ENCODE measurements around the gene ZBTB34.

ZBTB34 gene

DNA sequence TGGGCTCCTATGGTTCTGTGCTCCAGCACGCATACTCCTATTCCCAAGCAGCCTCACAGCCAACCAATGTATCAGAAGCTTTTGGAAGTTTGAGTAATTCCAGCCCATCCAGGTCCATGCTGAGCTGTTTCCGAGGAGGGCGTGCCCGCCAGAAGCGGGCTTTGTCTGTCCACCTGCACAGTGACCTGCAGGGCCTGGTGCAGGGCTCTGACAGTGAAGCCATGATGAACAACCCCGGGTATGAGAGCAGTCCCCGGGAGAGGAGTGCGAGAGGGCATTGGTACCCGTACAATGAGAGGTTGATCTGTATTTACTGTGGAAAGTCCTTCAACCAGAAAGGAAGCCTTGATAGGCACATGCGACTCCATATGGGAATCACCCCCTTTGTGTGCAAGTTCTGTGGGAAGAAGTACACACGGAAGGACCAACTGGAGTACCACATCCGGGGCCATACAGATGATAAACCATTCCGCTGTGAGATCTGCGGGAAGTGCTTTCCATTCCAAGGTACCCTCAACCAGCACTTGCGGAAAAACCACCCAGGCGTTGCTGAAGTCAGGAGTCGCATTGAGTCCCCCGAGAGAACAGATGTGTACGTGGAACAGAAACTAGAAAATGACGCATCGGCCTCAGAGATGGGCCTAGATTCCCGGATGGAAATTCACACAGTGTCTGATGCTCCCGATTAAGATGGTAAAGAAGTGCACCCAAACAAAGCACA is 19.9 kb downstream of the ZBTB34 start:
- DNase-seq, result no peak

DNA sequence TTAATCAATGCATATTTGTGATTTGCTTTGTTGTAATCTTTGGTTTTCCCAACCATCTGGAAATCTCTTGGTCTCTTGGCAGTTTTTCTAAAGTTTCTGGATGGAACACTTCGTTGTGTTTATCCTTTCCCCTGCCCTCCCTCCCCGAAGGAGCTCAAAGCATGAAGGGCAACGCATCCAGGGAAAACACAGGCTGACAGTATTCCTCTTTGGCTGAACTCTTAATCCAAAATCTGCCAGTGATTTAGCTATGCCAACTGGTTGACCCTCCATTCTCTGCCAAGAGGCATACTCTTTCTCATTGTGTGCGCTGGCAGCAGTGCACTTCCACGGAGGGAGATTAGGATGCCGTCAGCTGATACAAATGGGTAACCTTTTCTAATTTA is 20.5 kb downstream of the ZBTB34 start:
- no peak for DNase-seq

DNA sequence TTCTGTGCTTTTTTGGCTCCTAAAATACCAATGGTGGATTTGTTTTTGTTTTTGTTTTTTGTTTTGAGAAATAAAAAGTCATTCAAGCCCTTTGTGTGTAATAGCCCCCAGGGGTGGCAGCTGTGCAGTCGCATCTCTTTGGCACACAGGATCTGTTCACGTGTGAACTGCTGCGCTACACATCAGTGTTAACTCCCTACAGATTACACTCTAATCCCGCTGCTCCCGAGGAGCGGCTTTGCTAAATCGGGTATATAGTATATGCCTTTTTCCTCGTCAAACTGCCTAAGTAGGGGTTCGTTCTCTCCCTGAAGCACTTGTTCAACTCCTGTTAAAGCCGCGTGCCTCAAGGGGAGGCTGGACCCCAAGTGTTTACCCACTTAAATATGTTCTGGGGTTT is 22.3 kb downstream of the ZBTB34 start:
- no peak for DNase-seq

DNA sequence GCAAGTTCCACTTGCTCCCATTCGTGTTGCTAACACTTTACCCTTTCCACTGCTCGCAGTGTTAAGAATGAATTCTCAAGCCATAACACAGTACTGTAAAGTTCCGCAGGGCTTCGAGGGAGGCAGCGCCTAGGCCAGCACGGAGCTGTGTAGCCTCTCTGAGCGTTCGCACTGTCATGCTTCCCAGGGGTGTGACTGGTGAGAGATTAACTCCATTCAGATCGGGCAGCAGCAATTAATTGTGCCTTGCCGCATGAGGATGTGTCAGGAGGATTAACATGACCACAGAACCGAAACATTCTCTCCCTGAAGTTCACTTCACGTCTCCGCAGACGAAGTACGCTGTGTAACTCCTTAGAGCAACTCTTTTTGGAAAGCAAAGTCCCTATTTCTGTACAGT is 23.2 kb downstream of the ZBTB34 start:
- DNase-seq, result no peak

DNA sequence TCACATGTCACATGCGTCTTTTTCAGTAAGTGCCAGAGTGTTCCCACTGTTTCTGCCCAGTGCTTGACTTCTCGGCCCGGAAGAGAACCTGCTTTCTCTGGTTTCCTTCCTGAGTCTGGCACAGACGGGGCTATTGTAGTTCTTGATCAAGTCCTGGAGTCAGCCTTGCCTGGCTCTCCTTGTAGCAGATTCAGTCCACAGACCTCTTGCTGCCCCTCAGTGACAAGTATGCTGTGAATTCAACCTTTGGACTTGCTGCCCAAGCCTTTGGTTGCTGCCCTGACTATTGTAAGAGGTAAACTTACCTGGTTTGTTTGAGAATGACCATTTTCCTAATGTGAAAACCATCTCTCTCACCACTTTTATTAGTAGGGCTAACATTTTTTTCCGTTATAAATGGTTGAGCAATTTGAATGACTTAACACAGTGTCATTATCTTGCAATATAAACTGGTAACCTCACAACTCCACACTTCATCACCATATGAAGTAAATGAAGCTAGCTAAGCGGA is 24.7 kb downstream of the ZBTB34 start:
- DNase-seq, result no peak

DNA sequence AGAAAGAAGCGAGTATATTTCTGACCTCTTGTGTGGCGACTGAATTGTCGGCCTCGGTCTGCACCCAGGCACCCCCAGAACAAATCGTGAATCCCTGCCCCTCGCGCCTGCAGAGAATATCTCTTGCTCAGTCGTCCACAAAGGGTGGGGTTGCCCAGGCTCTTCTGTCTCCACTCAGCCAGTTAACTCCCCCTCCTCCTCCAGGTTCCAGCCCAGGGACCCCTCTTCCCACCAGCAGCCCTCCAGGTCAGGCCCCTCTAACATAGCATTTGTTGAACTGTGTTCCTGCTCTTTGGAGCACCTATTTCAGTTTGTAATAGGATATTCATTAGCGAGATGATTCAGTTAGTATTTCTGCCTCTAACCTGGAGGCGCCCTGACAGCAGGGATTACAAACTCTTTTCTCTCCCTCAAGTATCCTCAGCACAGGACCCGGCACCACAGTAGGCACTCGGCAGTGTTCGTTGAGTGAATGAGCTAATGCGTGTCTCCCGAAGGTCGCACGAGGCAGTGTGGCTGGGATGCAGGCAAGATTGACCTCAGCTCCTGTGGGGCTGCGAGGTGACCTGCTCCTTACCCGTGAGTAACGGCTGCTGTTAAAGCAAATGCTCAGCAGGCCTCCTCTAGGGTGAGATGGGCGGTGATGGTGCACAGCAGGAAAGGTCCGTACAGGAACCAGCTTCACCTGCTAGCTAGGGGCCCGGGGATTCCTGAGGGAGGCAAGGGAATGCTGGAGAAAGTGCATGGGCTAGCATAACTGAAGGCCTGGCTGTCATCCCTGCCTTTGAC is 25.8 kb downstream of the ZBTB34 start:
- DNase-seq, result no peak

DNA sequence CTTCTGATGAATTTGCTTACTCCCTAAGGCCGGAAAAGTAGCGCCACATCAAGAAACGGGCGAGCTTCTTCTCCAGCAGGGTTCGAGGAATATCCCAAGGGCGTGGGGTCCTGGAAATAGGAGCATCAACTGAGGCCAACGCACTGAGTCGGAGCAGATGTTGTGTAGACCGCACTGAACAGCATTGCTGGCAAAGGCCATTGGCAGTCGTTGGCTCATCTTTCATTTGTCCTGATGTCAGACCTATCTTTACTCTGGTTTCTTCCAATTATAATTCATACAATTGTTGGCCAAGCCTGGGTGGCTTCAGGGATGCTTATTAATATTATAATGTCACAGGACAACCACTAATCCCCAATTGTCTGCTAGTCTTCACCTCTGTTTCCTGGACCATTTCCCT is 26.5 kb downstream of the ZBTB34 start:
- DNase-seq, result no peak

DNA sequence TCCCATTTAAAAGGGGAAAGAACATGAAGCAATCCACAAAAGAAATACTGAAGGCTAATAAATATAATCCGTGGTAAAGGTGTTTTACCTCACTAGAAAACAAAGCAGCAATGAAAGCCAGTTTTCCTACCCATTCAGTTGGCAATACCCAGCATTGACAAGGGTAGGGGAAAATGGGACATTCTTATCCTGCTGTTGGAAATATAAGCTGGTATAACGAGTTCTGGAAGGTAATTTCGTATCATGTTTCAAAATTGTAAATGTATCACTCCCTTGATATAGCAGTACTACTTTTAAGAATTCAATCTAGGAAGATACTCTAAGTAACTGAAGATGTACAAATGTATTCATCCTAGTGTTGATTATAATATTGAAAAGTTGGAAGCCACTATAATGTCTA is 31.2 kb downstream of the ZBTB34 start:
- no peak for DNase-seq

DNA sequence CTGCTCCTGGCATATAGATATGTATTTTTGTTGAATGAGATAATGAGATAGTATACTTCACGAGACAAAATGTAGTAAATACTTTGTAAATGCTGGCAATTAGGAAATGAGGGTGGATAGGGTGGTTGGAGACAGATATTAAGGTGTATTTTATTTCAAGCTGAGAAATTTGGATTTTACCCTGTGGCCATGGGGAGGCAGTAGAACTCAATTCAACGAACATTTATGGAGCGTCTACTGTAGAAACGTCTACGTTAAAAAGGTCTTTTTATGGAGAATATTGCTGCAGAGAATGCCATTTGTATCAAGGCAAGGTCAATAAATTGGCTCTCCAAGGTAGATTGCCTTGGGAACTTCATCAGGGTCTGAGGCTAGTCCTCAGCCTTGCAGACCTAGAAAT is 32.6 kb downstream of the ZBTB34 start:
- no peak for DNase-seq

DNA sequence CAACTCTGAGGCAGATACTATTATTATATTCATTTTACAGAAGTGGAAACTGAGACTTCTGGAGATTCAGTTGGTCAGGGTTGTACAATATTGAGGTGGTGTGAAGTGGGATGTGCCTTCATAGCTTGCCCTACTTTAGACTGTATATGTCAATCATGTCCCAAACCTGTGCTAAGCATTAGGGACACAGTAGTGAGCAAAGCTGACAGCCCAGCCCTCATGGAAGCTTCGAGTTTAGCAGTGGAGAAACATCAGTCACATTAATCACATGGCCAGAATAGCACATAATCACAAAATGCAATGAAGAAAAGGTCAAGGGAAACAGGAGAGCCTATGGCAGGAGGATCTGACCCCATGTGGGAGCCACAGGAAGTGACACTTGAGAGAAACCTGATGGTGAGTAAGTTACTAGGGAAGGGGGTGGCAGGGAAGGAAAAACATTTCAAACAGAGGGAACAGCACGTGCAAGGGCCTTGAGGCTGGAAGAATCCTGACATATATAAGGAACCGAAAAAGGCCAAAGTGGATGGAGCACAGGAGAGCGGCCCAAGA is 33.7 kb downstream of the ZBTB34 start:
- no peak for DNase-seq

DNA sequence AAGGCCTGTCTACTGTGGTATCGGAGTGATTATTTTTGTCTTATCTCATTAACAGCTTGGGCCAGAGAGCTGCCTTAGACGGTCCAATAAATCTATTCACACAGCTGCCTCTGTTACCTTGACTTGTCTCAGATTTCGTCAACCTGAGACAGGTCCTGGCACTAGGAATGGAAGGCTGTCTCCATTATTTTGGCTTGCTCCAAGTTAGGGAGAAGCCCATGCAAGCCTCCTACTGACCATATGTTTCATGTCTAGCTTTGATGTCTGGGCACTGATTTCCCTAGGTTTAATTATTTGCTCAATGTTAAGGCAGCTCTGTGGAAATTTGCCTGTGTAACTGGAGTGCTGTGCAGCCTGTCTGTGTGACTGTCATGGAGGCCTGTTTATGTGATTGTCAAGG is 41.8 kb downstream of the ZBTB34 start:
- DNase-seq, result no peak

DNA sequence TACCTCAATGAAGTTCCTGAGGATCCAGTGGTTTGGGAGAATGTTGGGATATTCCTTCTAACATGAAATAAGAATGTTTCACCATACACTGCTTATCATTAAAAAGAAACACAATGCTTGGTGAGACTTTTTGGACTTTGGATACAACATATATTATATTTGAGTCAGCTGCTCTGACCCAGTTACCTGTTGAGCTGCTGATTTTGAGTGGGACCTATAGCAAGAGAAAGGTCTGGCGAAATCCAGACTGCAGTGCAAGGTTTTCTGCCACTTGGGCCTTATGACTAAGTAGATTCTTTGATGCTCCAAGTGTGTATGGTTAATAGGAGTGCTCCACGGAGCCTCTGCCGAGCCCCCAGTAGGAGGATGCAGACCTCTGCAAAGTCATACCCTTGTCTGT is 44.1 kb downstream of the ZBTB34 start:
- no peak for DNase-seq

DNA sequence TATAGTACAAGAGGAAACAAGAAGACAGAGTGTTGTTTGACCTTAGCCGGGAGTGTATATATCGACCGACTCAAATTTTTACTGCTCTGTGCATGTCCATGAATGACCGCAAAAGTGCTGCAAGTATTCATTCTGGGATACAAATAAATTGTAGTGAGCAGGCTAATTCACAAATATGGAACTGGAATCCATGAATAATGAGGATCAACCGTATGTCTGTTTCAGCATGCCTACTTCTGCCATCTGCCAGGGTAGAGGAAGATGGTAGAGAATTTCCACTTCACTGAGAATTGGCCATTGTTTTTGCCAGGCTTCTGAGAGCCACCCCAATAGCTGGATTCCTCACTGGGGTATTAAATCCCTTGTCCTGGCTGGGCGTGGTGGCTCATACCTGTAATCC is 45.7 kb downstream of the ZBTB34 start:
- DNase-seq, result no peak

DNA sequence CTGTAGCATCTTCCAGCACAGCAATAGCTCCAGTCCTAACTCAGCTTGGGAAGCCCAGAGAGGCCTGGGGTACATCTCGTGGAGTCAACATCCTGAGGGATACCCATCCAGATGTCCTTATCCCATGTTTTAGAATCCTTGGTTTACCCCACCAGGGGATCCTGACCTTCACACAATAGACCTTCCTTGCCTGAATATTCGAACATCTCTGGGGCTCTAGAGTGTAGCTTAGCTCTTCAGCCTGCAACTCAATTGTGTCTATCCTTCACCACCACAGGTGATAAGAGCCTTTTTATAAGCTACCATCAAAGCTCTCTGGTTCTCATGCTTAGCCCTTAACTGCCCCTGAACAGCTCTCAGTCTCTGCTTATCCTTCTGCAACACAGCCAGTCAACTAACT is 46.6 kb downstream of the ZBTB34 start:
- DNase-seq, result no peak

DNA sequence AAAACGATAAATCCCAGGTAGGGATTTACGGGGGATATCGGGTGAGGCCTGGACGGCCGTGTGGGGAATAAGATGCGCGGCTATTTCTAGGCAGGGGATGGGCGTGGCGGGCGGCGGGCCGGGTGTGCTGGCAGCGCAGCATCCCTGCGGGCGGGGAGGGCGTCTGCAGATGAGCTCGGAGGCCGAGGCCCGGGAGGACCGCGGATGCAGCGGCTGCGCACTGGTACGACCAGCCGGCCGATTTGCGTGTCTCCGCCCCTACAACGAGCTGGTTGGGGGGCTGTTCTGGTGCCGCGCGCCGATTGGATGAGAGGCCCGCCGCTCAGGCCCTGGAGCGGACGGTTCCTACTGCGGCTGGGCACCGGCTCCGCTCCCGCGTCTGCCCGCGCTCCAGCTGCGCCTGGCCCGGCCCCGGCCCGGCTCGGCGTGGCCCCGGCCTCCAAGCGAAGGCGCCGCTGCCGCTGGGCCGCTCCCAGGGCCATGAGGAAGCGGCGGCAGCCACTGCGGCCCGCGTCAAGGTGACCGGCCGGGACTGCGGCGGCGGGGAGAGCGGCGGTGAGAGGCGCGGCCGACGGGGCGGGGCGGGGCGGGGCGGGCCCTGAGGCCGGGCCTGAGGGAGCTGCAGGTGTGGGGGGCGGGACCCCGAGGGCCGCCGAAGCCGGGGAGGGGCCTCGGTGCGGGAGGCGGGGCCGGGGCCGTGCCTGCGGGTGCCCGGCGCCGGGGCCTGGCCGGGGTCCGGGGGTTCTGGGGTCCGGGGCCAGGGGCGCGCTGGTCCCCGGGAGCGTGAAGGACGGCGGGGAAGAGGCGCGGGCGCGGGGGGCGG is 54.2 kb downstream of the ZBTB34 start, which contains the start of gene RALGPS1:
RALGPS1 (plus strand) TSS at position 325 of the 823 bp plus-strand sequence. CDS start 47,508 bp downstream, outside the sequence.
- peak; percentile 95 for DNase-seq

DNA sequence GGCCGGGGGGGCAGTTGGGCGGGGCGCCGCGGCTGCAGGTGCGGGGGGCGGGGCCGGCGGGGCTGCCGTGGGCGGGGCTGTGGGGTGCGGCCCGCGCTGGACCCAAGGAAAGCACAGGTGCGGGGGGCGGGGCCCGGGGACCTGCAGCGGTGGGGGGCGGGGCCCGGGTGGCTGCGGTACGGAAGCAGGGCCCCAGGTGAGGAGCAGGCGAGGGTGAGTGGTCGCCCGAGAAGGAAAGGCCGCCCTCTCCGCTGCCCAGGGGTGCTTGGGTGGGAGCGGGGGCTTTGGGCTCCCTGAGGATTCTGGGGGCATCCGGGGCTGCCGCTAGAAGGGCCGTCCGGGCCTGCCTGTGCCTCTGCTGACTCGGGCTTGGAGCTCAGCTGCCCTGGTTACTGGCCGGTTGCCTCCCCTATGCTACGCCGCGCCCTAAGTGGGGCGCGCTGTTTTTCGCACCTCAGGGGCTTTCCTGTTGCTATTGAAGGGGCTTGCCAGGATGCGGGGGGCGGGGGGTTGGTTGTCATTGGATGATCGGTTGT is 54.9 kb downstream of the ZBTB34 start:
- no peak for DNase-seq

DNA sequence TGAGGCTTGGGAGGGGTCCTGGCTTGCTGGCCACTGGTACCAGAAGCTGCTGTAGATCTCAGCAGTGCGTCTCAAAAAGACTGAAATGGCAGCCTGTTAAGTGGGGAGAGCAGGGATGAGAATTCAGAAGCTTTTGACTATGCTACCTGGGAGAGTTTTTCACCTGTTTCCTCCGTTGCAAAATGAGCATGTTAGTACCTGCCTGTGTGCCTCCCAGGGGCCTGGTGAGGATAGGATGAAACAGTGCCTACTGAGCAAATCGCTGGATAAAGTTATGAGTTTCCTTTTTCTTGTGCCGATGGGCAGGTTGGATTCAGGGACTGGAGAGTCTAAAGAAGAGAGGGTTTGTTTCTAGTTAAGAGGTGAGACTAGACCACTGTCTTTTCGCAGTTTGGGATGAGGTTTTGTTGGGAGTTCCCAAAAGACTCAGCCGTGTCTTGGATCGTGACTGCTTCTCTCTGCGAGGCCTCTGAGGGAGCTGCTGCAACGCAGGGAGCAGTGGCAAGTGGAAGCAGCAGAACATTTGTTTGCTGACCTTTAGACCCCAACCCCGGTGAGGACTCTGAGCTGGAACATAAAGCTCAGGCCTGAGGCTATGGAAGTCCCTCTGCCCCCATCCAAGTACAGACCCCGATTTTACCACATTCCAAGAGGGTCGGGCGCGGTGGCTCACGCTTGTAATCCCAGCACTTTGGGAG is 55.6 kb downstream of the ZBTB34 start:
- no peak for DNase-seq

DNA sequence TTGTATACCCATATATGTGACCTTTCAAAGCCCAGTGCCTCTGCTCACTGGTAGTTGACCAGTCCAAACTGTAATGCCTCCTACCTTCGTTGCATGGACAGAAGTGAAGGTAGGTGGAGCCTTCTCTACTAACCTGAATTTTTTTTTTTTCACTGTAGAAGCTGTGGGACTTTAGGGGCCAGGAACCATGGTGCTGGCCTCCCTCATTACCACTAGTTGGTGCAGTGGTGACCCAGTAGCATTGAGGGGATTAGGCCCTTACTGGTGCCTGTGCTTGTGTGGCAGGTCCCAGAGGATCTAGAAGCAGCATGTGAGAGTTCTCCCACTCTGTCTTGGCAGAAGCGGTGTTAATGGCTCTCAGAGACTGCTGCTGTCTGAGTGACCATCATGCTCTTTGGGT is 56.5 kb downstream of the ZBTB34 start:
- no peak for DNase-seq

DNA sequence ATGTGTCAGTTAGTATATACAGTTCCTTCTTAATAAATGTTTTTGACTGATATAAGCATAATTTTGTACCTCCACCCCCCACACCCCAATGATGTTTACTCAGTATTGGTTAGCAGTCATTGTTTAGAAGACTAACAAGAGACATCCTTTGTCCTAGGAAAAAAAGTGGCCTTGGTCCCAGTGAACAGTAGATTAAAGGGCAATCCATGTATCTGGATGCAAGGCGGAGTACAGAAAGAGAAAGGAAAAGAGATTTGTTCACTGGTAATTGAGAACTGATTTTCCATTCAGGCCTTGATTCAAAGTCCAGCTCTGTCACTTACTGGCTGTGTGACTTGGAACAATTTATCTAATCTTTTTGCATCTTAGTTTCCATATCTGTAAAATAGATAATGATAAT is 58.8 kb downstream of the ZBTB34 start:
- DNase-seq, result no peak

DNA sequence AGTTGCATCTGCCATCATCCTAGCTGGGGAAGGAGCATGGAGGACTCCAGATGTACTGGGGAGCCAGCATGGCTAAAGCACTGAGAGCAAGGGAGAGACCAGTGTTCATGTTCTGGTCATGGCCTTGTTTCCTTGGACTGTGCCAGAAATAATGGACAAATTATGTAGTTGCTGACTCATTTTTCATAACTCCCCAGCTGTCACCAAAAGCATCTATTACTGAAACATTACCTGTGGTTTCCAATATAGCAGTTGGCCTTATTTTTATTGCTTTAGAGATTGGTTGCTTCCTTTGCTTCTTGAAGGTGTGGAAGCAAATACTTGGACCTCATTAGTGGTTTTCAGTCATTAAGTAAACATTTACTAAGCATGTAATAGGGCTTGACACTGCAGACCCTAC is 65.4 kb downstream of the ZBTB34 start:
- DNase-seq, result no peak

DNA sequence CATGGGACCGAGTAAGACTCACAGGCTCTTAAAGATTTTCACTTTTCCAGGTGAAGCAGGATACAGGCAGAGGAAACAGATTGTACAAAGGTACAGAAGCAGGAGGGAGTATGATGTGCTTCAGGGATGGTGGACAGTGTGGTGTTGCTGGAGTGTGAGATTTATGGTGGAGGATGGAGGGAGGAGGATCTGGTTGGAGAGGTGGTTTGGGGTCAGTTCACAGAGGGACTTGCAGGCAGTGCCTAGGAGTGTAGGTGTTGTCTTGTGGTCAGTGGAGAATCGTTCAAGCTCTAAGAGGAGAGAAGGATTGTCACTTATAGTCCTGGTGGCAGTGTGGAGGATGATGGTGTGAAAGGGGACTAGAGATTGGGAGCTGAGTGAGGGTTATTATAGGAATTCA is 65.9 kb downstream of the ZBTB34 start:
- no peak for DNase-seq

DNA sequence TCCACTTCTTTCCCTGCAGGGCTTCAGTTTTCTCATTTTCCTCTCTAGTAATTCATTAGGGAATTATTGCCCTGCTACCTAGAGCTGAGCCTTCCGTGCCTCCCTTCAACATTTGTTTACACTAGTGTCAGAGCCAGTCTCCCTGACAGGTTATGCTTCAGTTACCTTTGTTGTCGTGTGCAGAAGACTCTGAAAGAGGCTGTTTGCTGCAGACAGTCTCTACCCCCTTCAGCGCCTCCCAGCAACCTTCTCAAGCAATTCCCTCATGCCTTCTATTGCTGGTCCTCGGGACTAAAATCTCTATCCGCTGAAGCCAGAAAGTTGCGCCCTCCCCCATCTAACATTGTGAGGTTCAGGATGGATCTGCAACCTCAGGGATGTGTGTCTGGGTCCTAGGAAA is 67.0 kb downstream of the ZBTB34 start:
- DNase-seq, result no peak

All from activated CD4-positive, alpha-beta T cell treated with anti-CD3 and anti-CD28 coated beads, Interleukin-10, Interleukin-2, amounts not matched to agents 100 ng/mL and 50 ng/mL, durations not matched to agents 16 hours and 8 hours (primary cell).